ENCODE measurements around the gene TBKBP1.

Gene TBKBP1

DNA sequence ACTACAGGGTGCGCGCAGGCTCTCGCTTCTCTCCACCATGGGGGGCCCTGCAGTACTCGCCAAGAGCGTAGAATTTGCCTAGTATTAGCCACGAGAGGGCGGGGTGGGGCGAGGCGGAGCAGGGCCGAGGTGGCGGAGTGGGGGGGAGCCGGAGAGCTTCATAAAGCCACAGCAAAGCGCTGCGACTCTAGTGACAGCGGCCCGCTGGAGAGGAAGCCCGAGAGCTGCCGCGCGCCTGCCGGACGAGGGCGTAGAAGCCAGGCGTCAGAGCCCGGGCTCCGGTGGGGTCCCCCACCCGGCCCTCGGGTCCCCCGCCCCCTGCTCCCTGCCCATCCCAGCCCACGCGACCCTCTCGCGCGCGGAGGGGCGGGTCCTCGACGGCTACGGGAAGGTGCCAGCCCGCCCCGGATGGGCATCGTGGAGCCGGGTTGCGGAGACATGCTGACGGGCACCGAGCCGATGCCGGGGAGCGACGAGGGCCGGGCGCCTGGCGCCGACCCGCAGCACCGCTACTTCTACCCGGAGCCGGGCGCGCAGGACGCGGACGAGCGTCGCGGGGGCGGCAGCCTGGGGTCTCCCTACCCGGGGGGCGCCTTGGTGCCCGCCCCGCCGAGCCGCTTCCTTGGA lies 39.2 kb downstream of the TBKBP1 start, which contains the start of gene TBX21 (continued):
- TF ChIP-seq, protein P1, sequence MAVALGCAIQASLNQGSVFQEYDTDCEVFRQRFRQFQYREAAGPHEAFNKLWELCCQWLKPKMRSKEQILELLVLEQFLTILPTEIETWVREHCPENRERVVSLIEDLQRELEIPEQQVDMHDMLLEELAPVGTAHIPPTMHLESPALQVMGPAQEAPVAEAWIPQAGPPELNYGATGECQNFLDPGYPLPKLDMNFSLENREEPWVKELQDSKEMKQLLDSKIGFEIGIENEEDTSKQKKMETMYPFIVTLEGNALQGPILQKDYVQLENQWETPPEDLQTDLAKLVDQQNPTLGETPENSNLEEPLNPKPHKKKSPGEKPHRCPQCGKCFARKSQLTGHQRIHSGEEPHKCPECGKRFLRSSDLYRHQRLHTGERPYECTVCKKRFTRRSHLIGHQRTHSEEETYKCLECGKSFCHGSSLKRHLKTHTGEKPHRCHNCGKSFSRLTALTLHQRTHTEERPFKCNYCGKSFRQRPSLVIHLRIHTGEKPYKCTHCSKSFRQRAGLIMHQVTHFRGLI (tag by site-specific recombination; IDR thresholded peaks at IDR 0.05): no peak
- TF ChIP-seq ZNF830 (tag by site-specific recombination; IDR thresholded peaks at IDR 0.05; ENCODE audit: low read depth) (no peak), ZNF114 (tag by site-specific recombination; IDR thresholded peaks at IDR 0.05) (no peak), ZFP3 (tag by site-specific recombination; IDR thresholded peaks at IDR 0.05; ENCODE audit: low read depth) (no peak), ZNF214 (tag by site-specific recombination; IDR thresholded peaks at IDR 0.05; ENCODE audit: borderline replicate concordance) (no peak), ZNF335 (tag by site-specific recombination; conservative IDR thresholded peaks at IDR 0.05) (peak; percentile 32; the same call in 1 of the 2 replicates), YY1 (tag by site-specific recombination; IDR thresholded peaks at IDR 0.05) (no peak), ZNF530 (tag by site-specific recombination; IDR thresholded peaks at IDR 0.05; ENCODE audit: low read depth) (no peak), GLIS2 (tag by site-specific recombination; IDR thresholded peaks at IDR 0.05) (peak; percentile 74), ZBTB1 (tag by site-specific recombination; IDR thresholded peaks at IDR 0.05) (no peak), ZEB2 (tag by site-specific recombination; IDR thresholded peaks at IDR 0.05) (no peak), MZF1 (tag by site-specific recombination; IDR thresholded peaks at IDR 0.05; ENCODE audit: borderline replicate concordance) (no peak), ZNF311 (tag by site-specific recombination; IDR thresholded peaks at IDR 0.05; ENCODE audit: borderline replicate concordance) (no peak), ZNF302 (tag by site-specific recombination; IDR thresholded peaks at IDR 0.05; ENCODE audit: low read depth) (no peak), ZNF280D (tag by site-specific recombination; IDR thresholded peaks at IDR 0.05) (no peak), ZNF140 (tag by site-specific recombination; IDR thresholded peaks at IDR 0.05) (no peak), ZNF514 (tag by site-specific recombination; IDR thresholded peaks at IDR 0.05) (no peak), ZNF626 (tag by site-specific recombination; IDR thresholded peaks at IDR 0.05) (no peak), PRDM1 (tag by site-specific recombination; IDR thresholded peaks at IDR 0.05) (no peak), ZNF426 (tag by site-specific recombination; IDR thresholded peaks at IDR 0.05) (no peak), ZNF707 (tag by site-specific recombination; IDR thresholded peaks at IDR 0.05) (no peak), ZNF664 (tag by site-specific recombination; IDR thresholded peaks at IDR 0.05) (no peak), ZNF76 (tag by site-specific recombination; IDR thresholded peaks at IDR 0.05; ENCODE audit: borderline replicate concordance, low read depth) (no peak), SP7 (tag by site-specific recombination; IDR thresholded peaks at IDR 0.05) (0 out of 2 replicates have a peak, but pooled peaks have one; percentile 25), WT1 (tag by site-specific recombination; IDR thresholded peaks at IDR 0.05) (no peak), RBAK (tag by site-specific recombination; IDR thresholded peaks at IDR 0.05) (no peak), ZNF48 (tag by site-specific recombination; IDR thresholded peaks at IDR 0.05) (no peak)
- TF ChIP-seq, protein P2, sequence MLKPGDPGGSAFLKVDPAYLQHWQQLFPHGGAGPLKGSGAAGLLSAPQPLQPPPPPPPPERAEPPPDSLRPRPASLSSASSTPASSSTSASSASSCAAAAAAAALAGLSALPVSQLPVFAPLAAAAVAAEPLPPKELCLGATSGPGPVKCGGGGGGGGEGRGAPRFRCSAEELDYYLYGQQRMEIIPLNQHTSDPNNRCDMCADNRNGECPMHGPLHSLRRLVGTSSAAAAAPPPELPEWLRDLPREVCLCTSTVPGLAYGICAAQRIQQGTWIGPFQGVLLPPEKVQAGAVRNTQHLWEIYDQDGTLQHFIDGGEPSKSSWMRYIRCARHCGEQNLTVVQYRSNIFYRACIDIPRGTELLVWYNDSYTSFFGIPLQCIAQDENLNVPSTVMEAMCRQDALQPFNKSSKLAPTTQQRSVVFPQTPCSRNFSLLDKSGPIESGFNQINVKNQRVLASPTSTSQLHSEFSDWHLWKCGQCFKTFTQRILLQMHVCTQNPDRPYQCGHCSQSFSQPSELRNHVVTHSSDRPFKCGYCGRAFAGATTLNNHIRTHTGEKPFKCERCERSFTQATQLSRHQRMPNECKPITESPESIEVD (tag by site-specific recombination; IDR thresholded peaks at IDR 0.05): no peak
- TF ChIP-seq, protein P3, sequence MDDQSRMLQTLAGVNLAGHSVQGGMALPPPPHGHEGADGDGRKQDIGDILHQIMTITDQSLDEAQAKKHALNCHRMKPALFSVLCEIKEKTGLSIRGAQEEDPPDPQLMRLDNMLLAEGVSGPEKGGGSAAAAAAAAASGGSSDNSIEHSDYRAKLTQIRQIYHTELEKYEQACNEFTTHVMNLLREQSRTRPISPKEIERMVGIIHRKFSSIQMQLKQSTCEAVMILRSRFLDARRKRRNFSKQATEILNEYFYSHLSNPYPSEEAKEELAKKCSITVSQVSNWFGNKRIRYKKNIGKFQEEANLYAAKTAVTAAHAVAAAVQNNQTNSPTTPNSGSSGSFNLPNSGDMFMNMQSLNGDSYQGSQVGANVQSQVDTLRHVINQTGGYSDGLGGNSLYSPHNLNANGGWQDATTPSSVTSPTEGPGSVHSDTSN (CRISPR knock-in tag; IDR thresholded peaks at IDR 0.05): no peak
- TF ChIP-seq, protein P4, sequence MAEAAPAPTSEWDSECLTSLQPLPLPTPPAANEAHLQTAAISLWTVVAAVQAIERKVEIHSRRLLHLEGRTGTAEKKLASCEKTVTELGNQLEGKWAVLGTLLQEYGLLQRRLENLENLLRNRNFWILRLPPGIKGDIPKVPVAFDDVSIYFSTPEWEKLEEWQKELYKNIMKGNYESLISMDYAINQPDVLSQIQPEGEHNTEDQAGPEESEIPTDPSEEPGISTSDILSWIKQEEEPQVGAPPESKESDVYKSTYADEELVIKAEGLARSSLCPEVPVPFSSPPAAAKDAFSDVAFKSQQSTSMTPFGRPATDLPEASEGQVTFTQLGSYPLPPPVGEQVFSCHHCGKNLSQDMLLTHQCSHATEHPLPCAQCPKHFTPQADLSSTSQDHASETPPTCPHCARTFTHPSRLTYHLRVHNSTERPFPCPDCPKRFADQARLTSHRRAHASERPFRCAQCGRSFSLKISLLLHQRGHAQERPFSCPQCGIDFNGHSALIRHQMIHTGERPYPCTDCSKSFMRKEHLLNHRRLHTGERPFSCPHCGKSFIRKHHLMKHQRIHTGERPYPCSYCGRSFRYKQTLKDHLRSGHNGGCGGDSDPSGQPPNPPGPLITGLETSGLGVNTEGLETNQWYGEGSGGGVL (tag by site-specific recombination; IDR thresholded peaks at IDR 0.05): no peak; the same call in 1 of the 2 replicates
- TF ChIP-seq, protein P5, sequence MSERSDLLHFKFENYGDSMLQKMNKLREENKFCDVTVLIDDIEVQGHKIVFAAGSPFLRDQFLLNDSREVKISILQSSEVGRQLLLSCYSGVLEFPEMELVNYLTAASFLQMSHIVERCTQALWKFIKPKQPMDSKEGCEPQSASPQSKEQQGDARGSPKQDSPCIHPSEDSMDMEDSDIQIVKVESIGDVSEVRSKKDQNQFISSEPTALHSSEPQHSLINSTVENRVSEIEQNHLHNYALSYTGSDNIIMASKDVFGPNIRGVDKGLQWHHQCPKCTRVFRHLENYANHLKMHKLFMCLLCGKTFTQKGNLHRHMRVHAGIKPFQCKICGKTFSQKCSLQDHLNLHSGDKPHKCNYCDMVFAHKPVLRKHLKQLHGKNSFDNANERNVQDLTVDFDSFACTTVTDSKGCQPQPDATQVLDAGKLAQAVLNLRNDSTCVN (tag by site-specific recombination; optimal IDR thresholded peaks at IDR 0.05): peak; percentile 48
